ENCODE data around the gene NTRK1. TPM values are rescaled to one million over a fixed set of nuclear protein-coding genes. Genes with fewer than 3 reads are reported as not detected.

NTRK1 gene
- total RNA-seq, 4 donors from 2014 or later: 0.09 to 0.57 TPM; not detected in 2

- no peak overlapping the region for H3K27ac ChIP-seq
- no peaks in the 10 kb centered on the region for H3K36me3 ChIP-seq
- peaks cover 9 to 12% (median 10%) of the 10 kb centered on the region in 3 donors for H3K4me1 ChIP-seq
- peaks cover 8 to 77% (median 16%) of the 10 kb centered on the region in 4 donors for H3K27me3 ChIP-seq
- TF ChIP-seq POLR2A (IDR thresholded peaks at IDR 0.05): no peak
- TF ChIP-seq CTCF (IDR thresholded peaks at IDR 0.05): no peak
- H3K9me3 ChIP-seq: no peaks in the 10 kb centered on the region
- 80 to 84% methylated on average over 9 of the region's 9 CpGs for WGBS, 2 donors
- H3K4me3 ChIP-seq: no peak overlapping the region
- DNase-seq: no peak
- intact Hi-C loops (cut with DNase I): no loop called here
Observed at GRCh38 chr1:156865258-156865657, 4.6 kb downstream of the NTRK1 start.

DNA sequence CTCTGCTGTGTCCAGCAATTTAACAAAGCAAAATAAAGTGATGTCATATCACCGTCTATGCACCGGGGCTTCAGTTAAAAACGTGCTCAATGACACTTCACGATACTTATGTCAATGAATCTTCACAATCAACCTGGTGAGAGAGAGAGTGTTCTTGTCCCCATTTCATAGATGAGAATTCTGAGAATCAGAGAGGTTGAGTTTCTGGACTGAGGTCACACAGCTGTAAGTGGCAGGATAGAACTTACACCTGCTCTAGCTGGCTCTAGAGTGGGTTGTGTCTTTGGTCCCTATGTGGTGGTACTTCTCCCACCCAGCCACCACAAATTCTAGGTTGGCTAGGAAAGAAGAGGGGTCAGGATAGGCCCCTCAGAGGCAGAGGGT lies 5.2 kb downstream of the NTRK1 start:
- no peak for TF ChIP-seq POLR2A (IDR thresholded peaks at IDR 0.05)
- TF ChIP-seq CTCF (IDR thresholded peaks at IDR 0.05): no peak
- H3K4me1 ChIP-seq: peaks cover 3 to 6% (median 4%) of the 10 kb centered on the region in 3 donors
- H3K9me3 ChIP-seq: no peaks in the 10 kb centered on the region
- peaks cover 8 to 71% (median 12%) of the 10 kb centered on the region in 4 donors for H3K27me3 ChIP-seq
- intact Hi-C loops (cut with DNase I): no loop called here
- no peak overlapping the region for H3K27ac ChIP-seq
- WGBS, 2 donors: 65 to 73% methylated on average over 4 of the region's 4 CpGs
- H3K36me3 ChIP-seq: no peaks in the 10 kb centered on the region
- no peak for DNase-seq
- no peak overlapping the region for H3K4me3 ChIP-seq

GRCh38 chr1:156866249-156866909 lies 5.7 kb downstream of the NTRK1 start:
- Histone ChIP-seq H3K9me3 (no peaks in the 10 kb centered on the region), H3K4me1 (peaks cover 0 to under 1% (median 0%) of the 10 kb centered on the region in 3 donors), H3K27ac (no peak overlapping the region), H3K36me3 (no peaks in the 10 kb centered on the region), H3K27me3 (peaks cover 3 to 65% (median 8%) of the 10 kb centered on the region in 4 donors), H3K4me3 (no peak overlapping the region)
- intact Hi-C loops (cut with DNase I): no loop called here
- 67 to 69% methylated on average over 4 to 5 of the region's 12 CpGs for WGBS, 2 donors
- no peak for DNase-seq
- TF ChIP-seq CTCF (IDR thresholded peaks at IDR 0.05) (no peak), POLR2A (IDR thresholded peaks at IDR 0.05) (no peak)

DNA sequence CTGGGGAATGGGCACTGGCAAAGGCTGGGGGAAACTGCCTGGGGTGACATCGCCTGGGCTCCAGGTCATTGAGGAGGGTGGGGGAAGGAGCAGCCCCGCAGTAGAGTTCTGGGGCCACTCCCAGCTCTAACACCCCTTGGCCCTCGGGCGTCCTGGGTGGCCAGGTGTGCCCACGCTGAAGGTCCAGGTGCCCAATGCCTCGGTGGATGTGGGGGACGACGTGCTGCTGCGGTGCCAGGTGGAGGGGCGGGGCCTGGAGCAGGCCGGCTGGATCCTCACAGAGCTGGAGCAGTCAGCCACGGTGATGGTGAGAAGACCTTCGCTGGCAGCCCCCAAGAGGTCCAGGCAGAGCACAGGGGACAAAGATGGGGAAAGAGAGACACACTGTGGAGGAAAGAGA lies 7.7 kb downstream of the NTRK1 start:
- H3K9me3 ChIP-seq: no peaks in the 10 kb centered on the region
- TF ChIP-seq CTCF (IDR thresholded peaks at IDR 0.05): no peak
- no peak for TF ChIP-seq POLR2A (IDR thresholded peaks at IDR 0.05)
- H3K27ac ChIP-seq: no peak overlapping the region
- peaks cover 0 to 47% (median 0%) of the 10 kb centered on the region in 4 donors for H3K27me3 ChIP-seq
- no peaks in the 10 kb centered on the region for H3K4me1 ChIP-seq
- DNase-seq: no peak
- 62 to 74% methylated on average over 3 to 5 of the region's 13 CpGs for WGBS, 2 donors
- no peaks in the 10 kb centered on the region for H3K36me3 ChIP-seq
- intact Hi-C loops (cut with DNase I): no loop called here
- H3K4me3 ChIP-seq: no peak overlapping the region

DNA sequence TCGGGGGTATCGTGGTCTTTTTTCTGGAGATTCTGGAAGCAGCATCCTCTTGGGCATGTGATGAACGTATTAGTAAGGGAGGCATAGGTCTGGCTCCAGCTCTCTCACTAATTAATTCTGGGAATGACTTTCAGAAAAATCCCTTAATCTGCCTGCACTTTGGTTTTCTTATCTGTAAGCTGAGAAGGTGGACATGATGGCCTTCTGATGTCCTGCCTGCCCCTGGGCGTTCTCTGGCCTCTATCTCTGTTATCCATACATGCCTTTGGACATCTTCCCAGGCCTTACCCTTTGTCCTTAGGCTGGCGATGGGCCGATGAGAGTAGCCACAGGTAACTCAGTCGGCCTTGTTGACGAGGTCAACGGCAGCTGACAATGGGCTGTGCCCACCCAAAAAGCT lies 8.8 kb downstream of the NTRK1 start:
- Histone ChIP-seq H3K9me3 (no peaks in the 10 kb centered on the region), H3K4me3 (no peak overlapping the region), H3K4me1 (no peaks in the 10 kb centered on the region), H3K27me3 (peaks cover 0 to 46% (median 0%) of the 10 kb centered on the region in 4 donors), H3K27ac (no peak overlapping the region), H3K36me3 (no peaks in the 10 kb centered on the region)
- intact Hi-C loops (cut with DNase I): no loop called here
- DNase-seq: no peak
- 92 to 97% methylated on average over 4 to 9 of the region's 9 CpGs for WGBS, 2 donors
- TF ChIP-seq POLR2A (IDR thresholded peaks at IDR 0.05) (no peak), CTCF (IDR thresholded peaks at IDR 0.05) (no peak)

Data from esophagus squamous epithelium (tissue), 5 donors.